ENCODE measurements around the gene HSPB1.

DNA sequence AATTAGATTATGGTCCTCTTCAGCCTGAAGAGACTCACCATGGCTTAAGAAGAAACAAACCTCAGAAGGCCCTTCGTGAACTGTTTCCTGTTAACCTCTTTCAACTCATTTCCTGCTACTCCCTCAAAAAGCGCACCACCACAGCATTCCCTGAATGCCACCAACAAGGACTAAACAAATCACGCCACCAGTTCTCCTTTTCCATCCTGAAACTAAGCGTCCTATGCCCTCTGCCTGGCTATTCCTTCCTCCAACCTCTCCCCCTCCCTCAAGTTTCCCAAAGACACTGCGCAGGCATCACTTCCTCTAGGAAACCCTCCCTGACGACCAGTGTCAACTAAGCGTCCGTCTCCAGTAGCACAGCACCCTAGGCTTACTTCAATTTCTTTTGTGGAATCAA is 44.3 kb downstream of the HSPB1 start:
- TF ChIP-seq, protein P1, sequence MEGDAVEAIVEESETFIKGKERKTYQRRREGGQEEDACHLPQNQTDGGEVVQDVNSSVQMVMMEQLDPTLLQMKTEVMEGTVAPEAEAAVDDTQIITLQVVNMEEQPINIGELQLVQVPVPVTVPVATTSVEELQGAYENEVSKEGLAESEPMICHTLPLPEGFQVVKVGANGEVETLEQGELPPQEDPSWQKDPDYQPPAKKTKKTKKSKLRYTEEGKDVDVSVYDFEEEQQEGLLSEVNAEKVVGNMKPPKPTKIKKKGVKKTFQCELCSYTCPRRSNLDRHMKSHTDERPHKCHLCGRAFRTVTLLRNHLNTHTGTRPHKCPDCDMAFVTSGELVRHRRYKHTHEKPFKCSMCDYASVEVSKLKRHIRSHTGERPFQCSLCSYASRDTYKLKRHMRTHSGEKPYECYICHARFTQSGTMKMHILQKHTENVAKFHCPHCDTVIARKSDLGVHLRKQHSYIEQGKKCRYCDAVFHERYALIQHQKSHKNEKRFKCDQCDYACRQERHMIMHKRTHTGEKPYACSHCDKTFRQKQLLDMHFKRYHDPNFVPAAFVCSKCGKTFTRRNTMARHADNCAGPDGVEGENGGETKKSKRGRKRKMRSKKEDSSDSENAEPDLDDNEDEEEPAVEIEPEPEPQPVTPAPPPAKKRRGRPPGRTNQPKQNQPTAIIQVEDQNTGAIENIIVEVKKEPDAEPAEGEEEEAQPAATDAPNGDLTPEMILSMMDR (IDR thresholded peaks at IDR 0.05; ENCODE audit: low read length) = no peak
- TF ChIP-seq EZH2 (IDR thresholded peaks at IDR 0.05; ENCODE audit: borderline replicate concordance, low read length) = no peak

Data from OCI-LY1 (cell line).